T-helper 1 cell treated with Interleukin-12 subunit alpha and Interleukin-12 subunit beta and Interleukin-4 antibody, amounts not matched to agents 30 μg/mL and 1 μg/mL, for 36 hours (primary cell): ENCODE measurements around the gene TTC12.

Experiments
- H3K27ac Mint-ChIP-seq: one replicate; pipeline ENCODE4 v1.8.0; 2021; ENCODE audit warnings: mild to moderate bottlenecking, mixed read lengths
- H3K27me3 Mint-ChIP-seq: one replicate; pipeline ENCODE4 v1.8.0; 2021; ENCODE audit warnings: low read depth, mixed read lengths
- H3K36me3 Mint-ChIP-seq: one replicate; pipeline ENCODE4 v1.8.0; 2021; ENCODE audit warnings: low read depth, mixed read lengths
- H3K4me1 Mint-ChIP-seq: one replicate; pipeline ENCODE4 v1.8.0; 2021; ENCODE audit warnings: low read depth, mixed read lengths
- H3K4me3 Mint-ChIP-seq: one replicate; pipeline ENCODE4 v1.8.0; 2021; ENCODE audit warnings: mild to moderate bottlenecking, moderate library complexity, mixed read lengths
- H3K9me3 Mint-ChIP-seq: one replicate; pipeline ENCODE4 v1.8.0; 2021; ENCODE audit warnings: mixed read lengths

TTC12 gene

GRCh38 chr11:113278481-113278880 is 35.9 kb upstream of the TTC12 start:
- Mint-ChIP-seq H3K27me3 (no peaks in the 10 kb centered on the region), H3K36me3 (no peaks in the 10 kb centered on the region), H3K27ac (no peak overlapping the region), H3K4me1 (peaks cover 6% of the 10 kb centered on the region), H3K4me3 (no peak overlapping the region), H3K9me3 (no peaks in the 10 kb centered on the region)

- no peak overlapping the region for H3K27ac Mint-ChIP-seq
- H3K36me3 Mint-ChIP-seq: no peaks in the 10 kb centered on the region
- H3K4me3 Mint-ChIP-seq: no peak overlapping the region
- no peaks in the 10 kb centered on the region for H3K9me3 Mint-ChIP-seq
- no peaks in the 10 kb centered on the region for H3K27me3 Mint-ChIP-seq
- H3K4me1 Mint-ChIP-seq: peaks cover 6% of the 10 kb centered on the region
These were observed 35.5 kb upstream of the TTC12 start for GRCh38 chr11:113278925-113279324.

- Mint-ChIP-seq H3K4me1 (peaks cover 6% of the 10 kb centered on the region), H3K4me3 (no peak overlapping the region), H3K9me3 (no peaks in the 10 kb centered on the region), H3K27me3 (no peaks in the 10 kb centered on the region), H3K27ac (no peak overlapping the region), H3K36me3 (no peaks in the 10 kb centered on the region)
These were observed 34.8 kb upstream of the TTC12 start for GRCh38 chr11:113279591-113279990.

- no peak overlapping the region for H3K4me3 Mint-ChIP-seq
- no peaks in the 10 kb centered on the region for H3K9me3 Mint-ChIP-seq
These were observed 33.2 kb upstream of the TTC12 start for GRCh38 chr11:113281052-113281725.

GRCh38 chr11:113282898-113283437 is 31.4 kb upstream of the TTC12 start:
- no peaks in the 10 kb centered on the region for H3K36me3 Mint-ChIP-seq
- H3K9me3 Mint-ChIP-seq: no peaks in the 10 kb centered on the region
- H3K4me1 Mint-ChIP-seq: peaks cover 6% of the 10 kb centered on the region
- H3K27ac Mint-ChIP-seq: no peak overlapping the region
- H3K4me3 Mint-ChIP-seq: no peak overlapping the region
- no peaks in the 10 kb centered on the region for H3K27me3 Mint-ChIP-seq

More at GRCh38 chr11:113281052-113281725, 33.2 kb upstream of the TTC12 start:
- no peaks in the 10 kb centered on the region for H3K27me3 Mint-ChIP-seq
- H3K27ac Mint-ChIP-seq: no peak overlapping the region
- H3K4me1 Mint-ChIP-seq: peaks cover 6% of the 10 kb centered on the region
- no peaks in the 10 kb centered on the region for H3K36me3 Mint-ChIP-seq

- H3K4me3 Mint-ChIP-seq: no peak overlapping the region
- no peaks in the 10 kb centered on the region for H3K36me3 Mint-ChIP-seq
- H3K27me3 Mint-ChIP-seq: no peaks in the 10 kb centered on the region
- no peaks in the 10 kb centered on the region for H3K4me1 Mint-ChIP-seq
- H3K9me3 Mint-ChIP-seq: no peaks in the 10 kb centered on the region
- H3K27ac Mint-ChIP-seq: no peak overlapping the region
These were observed 30.5 kb upstream of the TTC12 start for GRCh38 chr11:113283881-113284280.

GRCh38 chr11:113286009-113286408 is 28.4 kb upstream of the TTC12 start:
- Mint-ChIP-seq H3K4me3 (no peak overlapping the region), H3K9me3 (no peaks in the 10 kb centered on the region), H3K36me3 (no peaks in the 10 kb centered on the region), H3K27ac (no peak overlapping the region), H3K27me3 (no peaks in the 10 kb centered on the region), H3K4me1 (no peaks in the 10 kb centered on the region)

GRCh38 chr11:113286509-113287497 is 27.6 kb upstream of the TTC12 start:
- H3K27ac Mint-ChIP-seq: no peak overlapping the region
- no peaks in the 10 kb centered on the region for H3K4me1 Mint-ChIP-seq
- H3K4me3 Mint-ChIP-seq: no peak overlapping the region
- H3K36me3 Mint-ChIP-seq: no peaks in the 10 kb centered on the region
- H3K9me3 Mint-ChIP-seq: no peaks in the 10 kb centered on the region
- H3K27me3 Mint-ChIP-seq: no peaks in the 10 kb centered on the region

GRCh38 chr11:113287801-113288200 is 26.6 kb upstream of the TTC12 start:
- H3K27ac Mint-ChIP-seq: no peak overlapping the region

GRCh38 chr11:113288286-113288863 is 26.0 kb upstream of the TTC12 start:
- Mint-ChIP-seq H3K4me1 (no peaks in the 10 kb centered on the region), H3K9me3 (no peaks in the 10 kb centered on the region)

More at GRCh38 chr11:113287801-113288200, 26.6 kb upstream of the TTC12 start:
- Mint-ChIP-seq H3K36me3 (no peaks in the 10 kb centered on the region), H3K4me1 (no peaks in the 10 kb centered on the region), H3K9me3 (no peaks in the 10 kb centered on the region), H3K4me3 (no peak overlapping the region), H3K27me3 (no peaks in the 10 kb centered on the region)

GRCh38 chr11:113289431-113290187 is 24.8 kb upstream of the TTC12 start:
- H3K4me3 Mint-ChIP-seq: no peak overlapping the region
- no peaks in the 10 kb centered on the region for H3K36me3 Mint-ChIP-seq
- H3K27ac Mint-ChIP-seq: no peak overlapping the region
- no peaks in the 10 kb centered on the region for H3K4me1 Mint-ChIP-seq
- peaks cover 4% of the 10 kb centered on the region for H3K27me3 Mint-ChIP-seq
- no peaks in the 10 kb centered on the region for H3K9me3 Mint-ChIP-seq

More at GRCh38 chr11:113288286-113288863, 26.0 kb upstream of the TTC12 start:
- Mint-ChIP-seq H3K27me3 (no peaks in the 10 kb centered on the region), H3K36me3 (no peaks in the 10 kb centered on the region), H3K27ac (no peak overlapping the region), H3K4me3 (no peak overlapping the region)

GRCh38 chr11:113293936-113294335 is 20.4 kb upstream of the TTC12 start:
- H3K27me3 Mint-ChIP-seq: peaks cover 10% of the 10 kb centered on the region

GRCh38 chr11:113295993-113296392 is 18.4 kb upstream of the TTC12 start:
- H3K9me3 Mint-ChIP-seq: no peaks in the 10 kb centered on the region
- H3K4me3 Mint-ChIP-seq: no peak overlapping the region
- no peak overlapping the region for H3K27ac Mint-ChIP-seq
- peaks cover 28% of the 10 kb centered on the region for H3K27me3 Mint-ChIP-seq
- H3K4me1 Mint-ChIP-seq: no peaks in the 10 kb centered on the region
- no peaks in the 10 kb centered on the region for H3K36me3 Mint-ChIP-seq

More at GRCh38 chr11:113293936-113294335, 20.4 kb upstream of the TTC12 start:
- Mint-ChIP-seq H3K4me3 (no peak overlapping the region), H3K27ac (no peak overlapping the region), H3K36me3 (no peaks in the 10 kb centered on the region), H3K4me1 (no peaks in the 10 kb centered on the region), H3K9me3 (no peaks in the 10 kb centered on the region)
